CD4-positive, alpha-beta T cell (primary cell): Measurements from ENCODE around the gene FOXJ3. TPM values are rescaled to one million over a fixed set of nuclear protein-coding genes. Genes with fewer than 3 reads are reported as not detected.

Experiments
- ATAC-seq: fragments of 200-7000 bp; cut with Tn5 transposase; one replicate; pipeline ENCODE4 v1.10.0; 2022; ENCODE audit warnings: mild to moderate bottlenecking; ENCODE audit not compliant: poor library complexity
- CTCF ChIA-PET: fragments of 350-600 bp; sonication (Branson Sonifier 250); formaldehyde crosslinking; loops from one replicate; lab custom pipeline; 2021; ENCODE audit warnings: antibody characterized with exemption, inconsistent platforms; lab: Charles Lee
- POLR2A ChIA-PET: fragments of 350-600 bp; sonication (Branson Sonifier 250); formaldehyde crosslinking; loops from one replicate; lab custom pipeline; 2021; ENCODE audit warnings: antibody characterized with exemption, inconsistent platforms; lab: Charles Lee
- DNase-seq, 14 experiments: peaks; one replicate each; pipeline ENCODE4 v3.0.0-alpha.2; 2013 to 2020; ENCODE audit warnings: mixed read lengths in 2 of 14
- H3K27ac ChIP-seq, 2 donors: one replicate each; pipeline versions ENCODE4 v1.5.1 to v1.7.0; 2013; ENCODE audit warnings: low read length in 2 of 2, low read depth in 1 of 2, mild to moderate bottlenecking in 1 of 2
- H3K27me3 ChIP-seq, 2 experiments: 1 replicate in 1 of 2; 2 replicates in 1 of 2; pipeline versions ENCODE4 v1.6.1 to v1.7.0; 2013; ENCODE audit warnings: low read length in 2 of 2, control low read depth in 1 of 2, mild to moderate bottlenecking in 1 of 2, moderate library complexity in 1 of 2; ENCODE audit not compliant: insufficient read depth in 2 of 2, control insufficient read depth in 1 of 2
- H3K36me3 ChIP-seq: one replicate; pipeline ENCODE4 v1.6.1; 2013; ENCODE audit warnings: low read length, control low read depth; ENCODE audit not compliant: insufficient read depth
- H3K4me1 ChIP-seq: one replicate; pipeline ENCODE4 v1.6.1; 2013; ENCODE audit warnings: low read length, control low read depth; ENCODE audit not compliant: insufficient read depth
- H3K4me3 ChIP-seq: one replicate; pipeline ENCODE4 v1.5.1; 2013; ENCODE audit warnings: mild to moderate bottlenecking, low read length, moderate library complexity
- H3K9me3 ChIP-seq, 2 experiments: 1 replicate in 1 of 2; 2 replicates in 1 of 2; pipeline versions ENCODE4 v1.6.1 to v1.7.0; 2013; ENCODE audit warnings: low read length in 2 of 2, mild to moderate bottlenecking in 2 of 2, control low read depth in 1 of 2, moderate library complexity in 1 of 2; ENCODE audit not compliant: control insufficient read depth in 1 of 2, insufficient read depth in 1 of 2
- H3K27ac Mint-ChIP-seq: one replicate; pipeline ENCODE4 v1.8.0; 2020; ENCODE audit warnings: mixed read lengths
- H3K27me3 Mint-ChIP-seq: one replicate; pipeline ENCODE4 v1.8.0; 2021; ENCODE audit warnings: mixed read lengths
- H3K36me3 Mint-ChIP-seq: one replicate; pipeline ENCODE4 v1.8.0; 2021; ENCODE audit warnings: low read depth, mixed read lengths
- H3K4me1 Mint-ChIP-seq: one replicate; pipeline ENCODE4 v1.8.0; 2021; ENCODE audit warnings: low read depth, mixed read lengths
- H3K4me3 Mint-ChIP-seq: one replicate; pipeline ENCODE4 v1.8.0; 2020; ENCODE audit warnings: mild to moderate bottlenecking, mixed read lengths
- H3K9me3 Mint-ChIP-seq: one replicate; pipeline ENCODE4 v1.8.0; 2020; ENCODE audit warnings: mixed read lengths
- intact Hi-C, 2 experiments: fragments of 100-400 bp; cut with DNase I in 1 of 2; cut with micrococcal nuclease in 1 of 2; formaldehyde crosslinking; loops; one replicate each; pipeline versions ENCODE4 v1.15.1 to v1.9.0; 2023 to 2025; cut with DNase I, micrococcal nuclease
- total RNA-seq, 174 experiments: library from RNA in 2 of 174; stranded (reverse) in 2 of 174; gene quantifications; one replicate each; pipeline ENCODE4 v1.2.3 and lab custom pipeline; 2021 to 2026
- TF ChIP-seq, protein P1 (sequence below): fragments of 200-600 bp; IDR thresholded peaks from one replicate; pipeline ENCODE4 v1.8.0; 2022; ENCODE audit warnings: antibody characterized with exemption, mild to moderate bottlenecking

The FOXJ3 gene
- total RNA-seq, 2 experiments from 2014 or later, result 73.1 to 74.9 TPM

DNA sequence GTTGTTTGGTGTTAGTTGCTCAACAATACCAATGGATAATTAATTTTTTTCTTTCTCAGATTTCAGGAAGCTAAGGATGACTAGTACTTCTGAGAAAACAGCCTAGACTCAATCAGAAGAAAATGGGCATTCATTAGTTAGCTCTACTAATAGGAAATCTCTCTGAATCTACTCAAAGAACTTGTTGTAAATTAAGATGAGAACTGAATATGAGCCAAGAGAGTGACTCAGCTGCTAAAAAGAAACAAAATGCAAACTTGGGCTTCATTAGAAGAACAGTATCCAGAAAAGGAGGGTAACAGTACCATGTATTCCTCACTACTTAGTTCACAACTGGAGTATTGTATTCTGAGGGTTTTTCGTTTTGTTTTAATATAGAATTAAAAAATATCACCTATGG is 12.5 kb downstream of the FOXJ3 start:
- H3K36me3 ChIP-seq, result no peaks in the 10 kb centered on the region
- Mint-ChIP-seq H3K4me3 (no peak overlapping the region), H3K9me3 (no peaks in the 10 kb centered on the region), H3K4me1 (peaks cover 93% of the 10 kb centered on the region), H3K36me3 (peaks cover 8% of the 10 kb centered on the region), H3K27ac (peak overlapping the region; percentile 81), H3K27me3 (no peaks in the 10 kb centered on the region)
- no peak for DNase-seq
- H3K27me3 ChIP-seq, result no peaks in the 10 kb centered on the region
- ATAC-seq, result no peak
- CTCF ChIA-PET, result no interaction called here
- TF ChIP-seq, protein P1, sequence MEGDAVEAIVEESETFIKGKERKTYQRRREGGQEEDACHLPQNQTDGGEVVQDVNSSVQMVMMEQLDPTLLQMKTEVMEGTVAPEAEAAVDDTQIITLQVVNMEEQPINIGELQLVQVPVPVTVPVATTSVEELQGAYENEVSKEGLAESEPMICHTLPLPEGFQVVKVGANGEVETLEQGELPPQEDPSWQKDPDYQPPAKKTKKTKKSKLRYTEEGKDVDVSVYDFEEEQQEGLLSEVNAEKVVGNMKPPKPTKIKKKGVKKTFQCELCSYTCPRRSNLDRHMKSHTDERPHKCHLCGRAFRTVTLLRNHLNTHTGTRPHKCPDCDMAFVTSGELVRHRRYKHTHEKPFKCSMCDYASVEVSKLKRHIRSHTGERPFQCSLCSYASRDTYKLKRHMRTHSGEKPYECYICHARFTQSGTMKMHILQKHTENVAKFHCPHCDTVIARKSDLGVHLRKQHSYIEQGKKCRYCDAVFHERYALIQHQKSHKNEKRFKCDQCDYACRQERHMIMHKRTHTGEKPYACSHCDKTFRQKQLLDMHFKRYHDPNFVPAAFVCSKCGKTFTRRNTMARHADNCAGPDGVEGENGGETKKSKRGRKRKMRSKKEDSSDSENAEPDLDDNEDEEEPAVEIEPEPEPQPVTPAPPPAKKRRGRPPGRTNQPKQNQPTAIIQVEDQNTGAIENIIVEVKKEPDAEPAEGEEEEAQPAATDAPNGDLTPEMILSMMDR, result no peak
- POLR2A ChIA-PET, result interaction anchor here (1.4 kb wide), 1 partner anchor 11 kb away, joined by 5 read pairs; no protein-coding TSS in a partner anchor
- H3K4me1 ChIP-seq, result peaks cover 22% of the 10 kb centered on the region
- H3K4me3 ChIP-seq, result no peak overlapping the region
- H3K27ac ChIP-seq, result no peak overlapping the region
- intact Hi-C loops, result no loop called here
- no peaks in the 10 kb centered on the region for H3K9me3 ChIP-seq

DNA sequence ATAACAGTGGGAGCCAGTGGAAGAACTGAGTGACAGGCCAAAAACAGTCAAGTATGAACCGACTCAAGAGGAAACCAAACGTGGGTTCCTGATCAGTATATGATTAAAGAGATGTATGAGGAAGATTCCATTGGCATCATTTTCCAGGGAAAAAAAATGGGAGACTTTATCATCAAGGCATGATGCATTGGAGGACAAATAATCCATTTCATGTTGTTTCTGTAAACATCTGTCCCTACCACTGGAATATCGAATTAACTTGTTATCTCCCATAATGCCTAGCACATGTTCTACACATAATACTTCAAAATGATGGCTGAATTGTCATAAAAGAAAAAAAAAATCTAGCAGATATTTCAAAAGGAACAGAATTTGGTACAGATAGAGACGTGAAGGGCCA is 13.3 kb downstream of the FOXJ3 start:
- Mint-ChIP-seq H3K27ac (peak overlapping the region; percentile 81), H3K36me3 (peaks cover 8% of the 10 kb centered on the region), H3K9me3 (no peaks in the 10 kb centered on the region), H3K4me3 (peak overlapping the region; percentile 66), H3K27me3 (no peaks in the 10 kb centered on the region), H3K4me1 (peaks cover 93% of the 10 kb centered on the region)
- no peaks in the 10 kb centered on the region for H3K27me3 ChIP-seq
- DNase-seq, result no peak
- H3K4me3 ChIP-seq, result no peak overlapping the region
- POLR2A ChIA-PET, result no interaction called here
- TF ChIP-seq, protein P1, result no peak
- no peaks in the 10 kb centered on the region for H3K36me3 ChIP-seq
- H3K9me3 ChIP-seq, result no peaks in the 10 kb centered on the region
- intact Hi-C loops, result loop anchor here in 1 of 2 experiments (2.0 kb wide), 1 partner anchor 13 kb away; the partner anchor contains the start of gene FOXJ3
- ATAC-seq, result no peak
- H3K4me1 ChIP-seq, result peaks cover 22% of the 10 kb centered on the region
- CTCF ChIA-PET, result no interaction called here
- H3K27ac ChIP-seq, result peak overlapping the region in 1 of 2 donors; percentile 20

DNA sequence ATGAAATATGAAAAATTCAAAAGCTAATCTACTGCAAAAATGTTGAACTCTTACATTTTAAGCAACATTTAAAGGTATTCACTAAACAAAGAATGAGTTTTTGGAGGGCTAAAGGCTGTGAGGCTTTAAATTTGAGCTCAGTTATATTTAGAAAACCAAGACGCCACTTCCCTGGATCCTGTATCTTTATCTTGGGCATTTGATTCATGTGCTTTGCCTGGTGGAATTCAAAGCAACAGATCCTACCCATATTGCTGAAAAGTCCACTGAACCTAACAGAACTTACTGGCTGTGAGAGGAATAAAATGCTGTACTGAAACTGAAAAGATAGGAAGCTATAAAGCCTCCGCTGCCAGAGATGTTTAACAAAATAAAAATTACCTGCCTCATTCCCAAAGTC is 14.3 kb downstream of the FOXJ3 start:
- Histone ChIP-seq H3K4me1 (peaks cover 23% of the 10 kb centered on the region), H3K9me3 (no peaks in the 10 kb centered on the region), H3K36me3 (no peaks in the 10 kb centered on the region), H3K27me3 (no peaks in the 10 kb centered on the region), H3K27ac (peak overlapping the region; percentile 40 to 64), H3K4me3 (no peak overlapping the region)
- H3K27me3 Mint-ChIP-seq, result no peaks in the 10 kb centered on the region
- peaks cover 93% of the 10 kb centered on the region for H3K4me1 Mint-ChIP-seq
- H3K9me3 Mint-ChIP-seq, result no peaks in the 10 kb centered on the region
- H3K4me3 Mint-ChIP-seq, result peak overlapping the region; percentile 66
- TF ChIP-seq, protein P1, result no peak
- H3K27ac Mint-ChIP-seq, result peak overlapping the region; percentile 81
- no peak for ATAC-seq
- DNase-seq, result no peak
- ChIA-PET CTCF (no interaction called here), POLR2A (interaction anchor here (0.8 to 3.6 kb wide), 9 partner anchors 9 to 446 kb away, joined by 3 to 31 read pairs (median 5); partner anchors contain the start of genes C1orf50, CCDC30, FOXJ3 and P3H1)
- intact Hi-C loops, result loop anchor here in 1 of 2 experiments (2.0 kb wide), 1 partner anchor 14 kb away; the partner anchor contains the start of gene FOXJ3
- peaks cover 8% of the 10 kb centered on the region for H3K36me3 Mint-ChIP-seq
